Measurements from ENCODE around the gene DTD2.

The DTD2 gene

GRCh38 chr14:31400031-31400638 lies 57.2 kb downstream of the DTD2 start:
- H3K4me1 ChIP-seq = no peaks in the 10 kb centered on the region
- H3K9me3 ChIP-seq = no peaks in the 10 kb centered on the region
- H3K27me3 ChIP-seq = no peaks in the 10 kb centered on the region
- TF ChIP-seq CTCF (IDR thresholded peaks at IDR 0.05; ENCODE audit: low read depth, low read length) = no peak
- DNase-seq = no peak
- no peak overlapping the region for H3K4me3 ChIP-seq (ENCODE audit: low read depth, low read length)
- peaks cover 41% of the 10 kb centered on the region for H3K36me3 ChIP-seq
